Stimulated activated CD8-positive, alpha-beta memory T cell treated with anti-CD3 and anti-CD28 coated beads, Interleukin-4, amount 100 ng/mL, for 48 hours (primary cell): Measurements from ENCODE around the gene DEPDC4.
"Not testable (repeated sequence)": the region's sequence is repeated elsewhere in the genome, so short reads cannot be mapped to it uniquely, and the experiment has no call there.

Source experiments
- DNase-seq: peaks from one replicate; pipeline ENCODE4 v3.0.0-alpha.2; 2020

DEPDC4 gene

GRCh38 chr12:100258127-100258526 is 8.8 kb downstream of the DEPDC4 start:
- no peak for DNase-seq

- no peak for DNase-seq
Measured at GRCh38 chr12:100254876-100255275, 12.0 kb downstream of the DEPDC4 start.

- DNase-seq: no peak
Measured at GRCh38 chr12:100253437-100253836, 13.4 kb downstream of the DEPDC4 start.

- no peak for DNase-seq
Measured at GRCh38 chr12:100251917-100252316, 15.0 kb downstream of the DEPDC4 start.

- no peak for DNase-seq
Measured at GRCh38 chr12:100249941-100250340, 16.9 kb downstream of the DEPDC4 start.

- DNase-seq: no peak
Measured at GRCh38 chr12:100248886-100249285, 18.0 kb downstream of the DEPDC4 start.

- no peak for DNase-seq
Measured at GRCh38 chr12:100247765-100248164, 19.1 kb downstream of the DEPDC4 start.

- DNase-seq: no peak
Measured at GRCh38 chr12:100243137-100243536, 23.7 kb downstream of the DEPDC4 start.

- DNase-seq: no peak
Measured at GRCh38 chr12:100239589-100239988, 27.3 kb downstream of the DEPDC4 start.

GRCh38 chr12:100238801-100239200 is 28.1 kb downstream of the DEPDC4 start:
- no peak for DNase-seq

GRCh38 chr12:100234591-100235304 is 32.1 kb downstream of the DEPDC4 start:
- DNase-seq: no peak

GRCh38 chr12:100234166-100234565 is 32.7 kb downstream of the DEPDC4 start:
- DNase-seq: no peak

- not testable (repeated sequence) for DNase-seq
Measured at GRCh38 chr12:100231873-100232272, 35.0 kb downstream of the DEPDC4 start.

GRCh38 chr12:100229876-100230275 is 37.0 kb downstream of the DEPDC4 start:
- no peak for DNase-seq

- DNase-seq: no peak
Measured at GRCh38 chr12:100229036-100229635, 37.7 kb downstream of the DEPDC4 start.

GRCh38 chr12:100225491-100225890 is 41.4 kb downstream of the DEPDC4 start:
- DNase-seq: no peak

GRCh38 chr12:100222173-100222572 is 44.7 kb downstream of the DEPDC4 start:
- not testable (repeated sequence) for DNase-seq

- no peak for DNase-seq
Measured at GRCh38 chr12:100221523-100221922, 45.4 kb downstream of the DEPDC4 start.

GRCh38 chr12:100219328-100220109 is 47.4 kb downstream of the DEPDC4 start:
- DNase-seq: no peak

GRCh38 chr12:100216337-100216736 is 50.5 kb downstream of the DEPDC4 start:
- DNase-seq: no peak

- no peak for DNase-seq
Measured at GRCh38 chr12:100215209-100215608, 51.7 kb downstream of the DEPDC4 start.

GRCh38 chr12:100214518-100214917 is 52.4 kb downstream of the DEPDC4 start:
- no peak for DNase-seq

GRCh38 chr12:100213016-100213891 is 53.6 kb downstream of the DEPDC4 start:
- DNase-seq: no peak
